ENCODE results near the gene DEGS2.

DEGS2 gene

GRCh38 chr14:100109594-100109955 lies 49.9 kb downstream of the DEGS2 start:
- DNase-seq = no peak

GRCh38 chr14:100108840-100109593 lies 50.4 kb downstream of the DEGS2 start:
- no peak for DNase-seq

GRCh38 chr14:100108042-100108825 lies 51.2 kb downstream of the DEGS2 start:
- peak; percentile 80 for DNase-seq

GRCh38 chr14:100107236-100107635 lies 52.2 kb downstream of the DEGS2 start:
- no peak for DNase-seq

- DNase-seq = no peak
Observed at GRCh38 chr14:100106250-100107112, 53.0 kb downstream of the DEGS2 start.

- no peak for DNase-seq
Observed at GRCh38 chr14:100105357-100106169, 53.9 kb downstream of the DEGS2 start.

GRCh38 chr14:100104523-100105300 lies 54.7 kb downstream of the DEGS2 start:
- no peak for DNase-seq

- DNase-seq = no peak
Observed at GRCh38 chr14:100104006-100104352, 55.5 kb downstream of the DEGS2 start.

- no peak for DNase-seq
Observed at GRCh38 chr14:100103250-100104005, 56.0 kb downstream of the DEGS2 start.

GRCh38 chr14:100102156-100102785 lies 57.2 kb downstream of the DEGS2 start:
- DNase-seq = no peak

- DNase-seq = no peak
Observed at GRCh38 chr14:100100032-100100703, 59.3 kb downstream of the DEGS2 start.

GRCh38 chr14:100098171-100098570 lies 61.3 kb downstream of the DEGS2 start:
- no peak for DNase-seq

GRCh38 chr14:100096656-100097055 lies 62.8 kb downstream of the DEGS2 start:
- DNase-seq = no peak
